Retina (tissue), 1 donor: ENCODE data around the gene IQCC.

Experiments used
- DNase-seq: peaks from one replicate; pipeline ENCODE4 v3.0.0-alpha.2; 2016

The IQCC gene

DNA sequence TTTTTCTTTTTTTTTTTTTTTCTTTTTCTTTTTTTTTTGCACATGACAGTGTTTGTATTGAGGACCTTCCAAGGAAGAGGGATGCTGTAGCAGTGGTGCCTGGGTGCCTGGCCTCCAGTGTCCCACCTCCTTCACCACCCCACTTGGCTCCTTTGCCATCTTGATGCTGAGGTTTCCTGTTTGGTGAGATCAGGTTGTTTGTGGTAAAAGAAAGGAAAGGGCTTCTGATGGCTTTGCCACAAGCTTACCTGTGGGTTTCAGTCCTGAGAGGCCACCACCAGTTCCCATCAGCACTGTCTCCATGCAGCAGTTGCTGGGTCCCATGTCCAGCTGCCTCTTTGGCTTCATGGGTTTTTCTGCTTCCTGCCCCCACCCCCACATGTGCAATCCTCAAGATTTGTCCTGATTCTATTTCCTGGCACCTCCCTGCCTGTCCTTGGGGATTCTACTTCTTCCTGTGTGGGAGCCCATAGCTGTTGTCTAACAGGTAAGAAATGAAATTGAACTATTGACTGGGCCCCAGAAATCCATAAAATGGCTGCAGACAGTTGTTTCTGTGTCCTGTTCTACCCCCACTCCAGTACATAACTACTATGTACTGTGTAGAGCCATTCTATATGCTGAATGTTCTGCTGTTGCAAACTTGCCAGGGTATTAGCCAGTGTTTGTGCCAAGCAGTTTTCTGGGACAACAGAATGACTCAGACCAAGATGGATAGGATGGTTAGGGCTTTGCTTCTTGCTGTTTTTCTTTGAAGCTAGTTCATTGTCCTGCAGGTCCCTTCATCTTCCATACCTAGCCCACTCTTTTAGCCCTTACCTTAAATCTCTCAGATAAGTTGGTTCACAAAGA is 9.3 kb upstream of the IQCC start:
- no peak for DNase-seq

DNA sequence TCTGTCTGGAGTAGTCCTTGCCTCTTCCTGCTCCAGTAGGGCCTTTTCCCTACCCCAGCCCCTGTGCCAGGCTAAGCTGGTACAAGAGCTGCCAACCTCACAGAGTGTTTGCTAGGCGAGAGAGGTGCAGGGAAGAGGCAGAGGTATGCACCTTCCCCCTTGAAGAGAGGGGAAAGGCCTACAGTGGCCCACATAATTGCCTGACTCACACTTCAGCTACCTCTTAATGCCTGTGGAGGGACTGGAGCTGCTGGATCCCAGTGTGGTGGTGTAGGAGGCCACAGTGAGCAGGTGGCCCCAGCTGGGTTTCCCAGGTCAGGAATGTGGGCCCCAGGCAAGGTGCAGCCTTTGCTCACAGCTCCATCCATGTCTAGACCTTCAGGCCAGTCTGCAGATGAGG is 8.4 kb upstream of the IQCC start:
- DNase-seq, result no peak

DNA sequence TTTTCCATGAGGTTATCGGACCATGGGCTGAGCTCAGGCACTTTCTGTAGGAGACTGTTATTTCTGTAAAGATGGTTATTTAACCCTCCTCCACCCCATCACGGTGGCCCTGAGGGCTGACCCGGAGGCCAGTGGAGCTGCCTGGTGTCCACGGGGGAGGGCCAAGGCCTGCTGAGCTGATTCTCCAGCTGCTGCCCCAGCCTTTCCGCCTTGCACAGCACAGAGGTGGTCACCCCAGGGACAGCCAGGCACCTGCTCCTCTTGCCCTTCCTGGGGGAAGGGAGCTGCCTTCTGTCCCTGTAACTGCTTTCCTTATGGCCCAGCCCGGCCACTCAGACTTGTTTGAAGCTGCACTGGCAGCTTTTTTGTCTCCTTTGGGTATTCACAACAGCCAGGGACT is 7.6 kb upstream of the IQCC start:
- DNase-seq, result peak; percentile 47

DNA sequence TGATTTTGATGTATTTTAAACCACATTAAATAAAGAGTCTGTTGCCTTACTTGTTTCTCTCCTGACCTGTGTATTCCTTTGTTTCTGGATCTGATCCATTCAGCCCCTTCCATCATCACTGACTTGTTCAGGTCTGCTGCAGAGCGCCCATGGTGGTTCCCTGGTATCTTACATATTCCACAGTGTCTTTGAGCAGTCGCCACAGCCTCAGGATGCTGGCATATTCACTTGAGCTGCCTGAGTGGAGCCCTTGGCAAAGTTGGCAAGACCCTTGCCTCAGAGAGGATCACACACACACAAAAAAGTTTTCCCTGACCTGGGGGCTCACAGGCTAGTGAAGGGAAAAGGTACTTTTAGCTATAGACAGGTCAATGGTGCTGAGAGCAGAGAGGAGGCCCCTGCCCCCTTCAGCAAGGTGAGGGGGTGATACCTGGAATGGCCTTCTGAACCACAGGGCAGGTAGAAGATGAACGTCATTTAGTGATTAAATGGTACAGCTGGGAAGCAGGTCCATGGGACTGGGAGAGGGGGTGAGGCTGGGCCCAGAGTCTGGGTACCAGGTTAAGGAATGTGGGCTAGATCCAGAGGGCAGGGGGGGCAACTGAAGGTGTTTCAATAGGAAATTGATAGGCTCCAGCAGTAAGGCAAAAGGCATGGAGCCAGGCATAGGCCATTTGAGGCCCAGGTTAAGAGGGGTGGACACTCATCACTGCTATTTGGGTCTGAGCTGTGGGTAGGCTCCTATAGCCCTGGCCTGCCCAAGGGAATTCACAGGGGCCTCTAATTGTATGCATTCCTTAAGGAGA is 7.0 kb upstream of the IQCC start:
- DNase-seq, result peak; percentile 21

DNA sequence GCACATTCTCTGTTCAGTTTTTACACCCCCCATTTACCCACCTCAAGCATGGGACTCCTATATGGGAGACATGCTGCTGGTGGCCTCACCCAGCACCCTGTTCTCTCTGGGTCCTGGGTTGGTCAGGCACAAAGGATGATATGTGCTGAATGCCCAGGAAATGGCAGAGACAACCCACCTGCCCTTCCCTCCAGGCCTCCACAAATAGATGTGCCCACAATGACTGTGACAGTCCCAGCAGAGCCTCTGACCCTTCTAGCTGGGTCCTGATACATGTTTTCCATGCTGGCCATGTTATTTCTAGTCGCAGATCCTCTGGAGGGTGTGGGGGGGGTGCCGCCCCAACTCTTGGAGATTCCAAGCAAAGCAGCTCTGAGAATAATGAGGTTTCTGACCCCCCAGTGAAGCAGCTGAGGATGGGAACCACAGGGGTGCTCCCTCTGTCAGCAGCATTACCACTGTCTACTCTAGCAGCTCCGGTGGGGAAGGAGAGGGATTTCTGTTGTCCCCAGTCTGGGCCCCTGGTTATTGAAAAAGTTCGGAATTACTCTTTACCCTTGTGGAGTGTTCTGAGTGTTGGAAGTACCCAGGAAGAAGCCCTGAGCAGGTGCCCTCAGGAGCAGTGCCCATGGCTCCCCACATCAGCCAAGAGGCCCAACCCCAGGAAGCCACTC is 6.3 kb upstream of the IQCC start:
- DNase-seq, result peak; percentile 21

DNA sequence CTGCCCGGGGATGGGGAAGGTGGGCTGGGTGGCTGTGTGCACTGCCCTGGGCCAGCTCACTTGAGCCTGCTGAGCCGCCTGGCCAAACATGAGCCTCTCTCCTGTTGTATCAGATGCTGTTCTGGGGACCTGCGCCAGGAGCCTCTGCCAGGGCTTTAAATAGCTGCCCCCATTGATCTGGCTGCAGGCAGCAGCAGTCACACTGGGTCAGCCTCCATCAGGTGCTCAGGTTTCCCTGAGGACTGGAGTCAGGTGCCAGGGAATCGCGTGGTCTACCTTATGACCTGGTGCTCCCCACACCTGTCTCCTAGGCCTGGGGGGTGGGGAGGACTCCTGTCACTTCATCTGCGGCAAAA is 5.8 kb upstream of the IQCC start:
- peak; percentile 45 for DNase-seq

DNA sequence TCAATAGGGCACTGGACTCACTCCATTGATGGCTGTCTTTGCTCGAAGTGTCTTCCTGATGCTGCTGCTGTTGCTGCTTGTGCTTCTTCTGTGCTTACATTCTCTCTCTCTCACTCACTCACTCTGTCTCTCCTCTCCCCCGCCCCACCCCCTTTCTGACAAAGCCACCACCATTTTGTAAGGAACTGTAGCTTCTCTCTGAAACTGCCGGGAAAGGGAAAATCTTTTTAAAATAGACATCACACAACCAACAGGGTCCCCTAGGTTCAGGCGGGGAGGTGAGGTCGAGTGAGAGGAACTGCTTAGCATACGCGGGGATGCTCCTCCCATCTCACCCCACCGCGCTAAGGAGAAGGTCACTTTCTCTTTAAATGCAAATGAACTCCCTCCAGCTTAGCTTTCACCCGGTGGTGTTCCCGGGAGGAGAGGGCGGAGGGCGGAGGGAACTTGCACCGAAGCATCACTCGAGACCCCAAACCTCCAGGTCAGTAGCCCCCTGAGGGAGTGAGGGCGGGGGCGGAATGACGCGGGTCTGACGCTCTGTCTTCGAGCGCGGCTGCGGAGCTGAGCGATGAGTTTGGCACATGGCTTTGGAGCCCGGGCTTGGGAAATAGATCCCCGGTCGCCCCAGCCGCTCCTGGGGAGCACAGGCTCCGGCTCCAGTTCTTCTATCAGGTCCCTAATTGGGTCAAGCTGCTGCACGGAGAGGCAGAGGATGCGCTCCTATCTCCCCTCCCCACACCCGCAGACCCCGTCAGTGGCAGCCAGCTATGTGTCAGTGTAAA is 5.1 kb upstream of the IQCC start, which contains the start of gene CCDC28B:
Gene CCDC28B (plus strand): TSS at position 370 of the 785 bp plus-strand sequence. CDS start 1,341 bp downstream, outside the sequence.
- DNase-seq, result peak; percentile 95

DNA sequence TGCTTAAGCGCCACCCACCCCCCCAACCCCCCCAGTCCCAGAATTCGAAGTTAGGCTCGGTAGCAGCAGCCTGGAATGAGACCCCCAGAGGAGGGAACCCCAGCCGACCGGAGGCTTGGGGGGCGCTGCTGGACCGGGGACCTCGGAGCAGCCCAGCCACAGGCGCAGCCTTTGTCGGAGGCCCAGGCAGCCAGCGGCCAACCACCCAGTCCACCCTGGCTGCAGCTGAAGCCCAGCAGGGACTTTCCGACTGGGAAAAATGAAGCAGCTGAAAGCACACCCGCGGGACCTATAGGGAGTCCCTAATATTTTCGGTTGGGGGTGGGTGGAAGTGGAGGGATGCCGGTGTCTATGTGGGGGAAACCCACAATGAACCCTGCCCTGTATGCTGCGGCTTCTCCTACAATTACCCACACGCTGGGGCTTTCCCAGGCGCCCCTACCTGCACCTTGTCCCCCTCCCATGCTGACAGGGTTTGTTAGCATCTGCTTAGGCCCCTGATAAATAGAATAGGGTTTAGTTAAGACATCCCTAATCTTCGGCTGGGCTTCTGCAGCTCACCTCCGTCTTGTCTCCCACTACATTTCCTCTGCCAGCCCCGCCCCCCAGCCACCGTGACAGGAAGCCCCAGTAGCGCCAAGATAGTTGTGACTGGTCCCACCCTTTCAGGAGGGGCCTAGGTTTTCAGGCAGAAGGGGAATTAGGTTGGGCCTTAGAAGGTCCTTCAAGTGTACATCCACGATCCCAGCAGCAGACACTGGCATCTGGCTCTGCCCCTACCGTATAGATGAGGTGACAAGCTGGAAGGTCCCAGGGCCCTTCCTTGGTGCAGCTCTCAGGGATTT is 4.2 kb upstream of the IQCC start:
- no peak for DNase-seq

DNA sequence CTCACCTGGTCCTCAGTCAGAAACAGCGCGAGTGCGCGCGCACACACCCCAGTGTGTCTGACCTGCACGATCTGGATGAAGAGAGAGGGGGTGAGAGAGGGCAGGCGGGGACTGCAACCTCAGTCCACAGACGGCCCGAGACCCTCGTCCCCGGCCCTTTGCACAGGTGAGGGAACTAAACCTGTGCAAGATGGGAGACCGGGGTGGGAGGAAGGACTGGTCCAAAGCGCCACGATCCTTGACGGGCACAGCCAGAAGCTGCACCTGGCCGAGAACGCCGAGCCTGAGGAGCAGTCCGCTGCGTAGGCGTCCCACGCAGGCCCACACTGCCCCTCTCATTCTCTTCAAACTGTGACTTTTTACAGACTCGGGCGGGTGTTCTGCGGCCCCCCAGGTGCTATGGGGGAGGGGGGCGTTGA is 519 bp upstream of the IQCC start:
- DNase-seq, result no peak

DNA sequence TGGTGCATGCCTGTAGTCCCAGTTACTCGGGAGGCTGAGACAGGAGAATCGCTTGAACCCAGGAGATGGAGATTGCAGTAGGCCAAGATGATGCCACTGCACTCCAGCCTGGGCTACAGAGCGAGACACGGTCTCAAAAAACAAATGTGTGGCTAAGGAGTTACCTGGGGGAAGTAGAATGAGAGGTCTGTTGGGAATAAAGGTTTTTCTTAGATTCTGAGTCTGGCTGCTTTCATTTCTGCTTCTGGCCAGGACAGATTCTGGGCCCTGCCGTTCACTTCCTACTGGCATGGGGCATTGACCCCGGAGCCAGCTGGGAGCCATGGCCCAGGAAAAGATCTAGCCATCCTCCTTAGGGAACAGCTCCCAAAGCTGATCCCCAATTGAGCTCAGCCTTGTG is 3.0 kb downstream of the IQCC start:
- no peak for DNase-seq

DNA sequence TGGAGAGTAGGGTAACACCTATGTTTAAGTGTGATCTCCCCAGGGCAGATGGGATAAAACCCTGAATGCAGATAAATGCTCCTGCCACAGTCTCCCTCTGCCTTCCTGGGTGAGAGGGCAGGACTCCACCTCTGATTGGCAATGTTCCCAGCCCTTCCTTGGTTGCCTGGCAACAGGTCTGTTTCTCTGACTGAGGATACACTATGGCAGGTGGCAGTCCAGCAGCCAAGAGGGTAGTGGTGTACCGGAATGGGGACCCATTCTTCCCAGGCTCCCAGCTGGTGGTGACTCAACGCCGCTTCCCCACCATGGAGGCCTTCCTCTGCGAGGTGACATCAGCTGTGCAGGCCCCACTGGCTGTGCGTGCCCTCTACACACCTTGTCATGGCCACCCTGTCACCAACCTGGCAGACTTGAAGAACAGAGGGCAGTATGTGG is 3.4 kb downstream of the IQCC start, which contains the start of gene DCDC2B:
Gene DCDC2B (plus strand): TSS at position 199 of the 438 bp plus-strand sequence. CDS start 5 bp downstream, at position 204.
- DNase-seq, result no peak

DNA sequence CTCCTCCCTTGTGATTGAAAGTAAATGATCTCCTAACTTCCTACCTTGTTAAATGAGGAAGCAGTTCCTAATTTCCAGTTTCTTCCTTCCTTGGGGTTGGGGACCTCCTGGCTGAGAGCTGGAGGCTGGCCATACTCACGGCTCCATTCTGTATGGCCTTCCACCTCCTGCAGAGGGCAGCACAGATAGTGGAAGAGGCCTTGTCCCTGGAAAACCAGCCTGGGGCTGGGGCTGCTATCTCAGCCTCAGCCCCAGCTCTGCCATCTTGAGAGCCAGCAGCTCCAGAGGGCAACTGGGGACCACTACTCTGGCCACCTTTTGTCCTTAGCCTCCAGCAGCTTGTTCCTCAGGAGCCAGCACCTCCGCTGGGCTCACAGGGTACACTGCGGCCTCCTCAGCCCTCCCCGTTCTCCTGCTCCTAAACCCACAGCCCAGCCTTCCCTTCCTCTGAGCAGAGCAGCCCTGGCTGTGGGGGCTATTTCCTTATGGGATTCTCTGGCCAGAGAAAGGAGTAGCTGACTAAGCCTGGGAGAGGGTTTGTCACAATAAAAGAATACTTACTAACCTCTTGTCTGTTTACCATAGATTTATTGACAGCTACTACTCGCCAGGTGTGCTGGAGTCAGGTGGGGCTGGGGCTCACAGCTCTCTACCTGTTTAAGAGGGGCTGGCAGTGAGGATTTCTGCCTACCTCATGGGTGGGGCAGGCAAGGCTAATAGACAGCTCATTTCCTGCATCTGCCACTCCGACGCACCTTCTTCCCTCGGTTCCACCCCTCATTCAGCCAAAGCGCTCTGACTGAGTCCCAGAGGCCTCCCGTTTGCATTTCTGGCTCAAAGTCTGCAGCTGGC is 10.4 kb downstream of the IQCC start:
- peak; percentile 69 for DNase-seq

DNA sequence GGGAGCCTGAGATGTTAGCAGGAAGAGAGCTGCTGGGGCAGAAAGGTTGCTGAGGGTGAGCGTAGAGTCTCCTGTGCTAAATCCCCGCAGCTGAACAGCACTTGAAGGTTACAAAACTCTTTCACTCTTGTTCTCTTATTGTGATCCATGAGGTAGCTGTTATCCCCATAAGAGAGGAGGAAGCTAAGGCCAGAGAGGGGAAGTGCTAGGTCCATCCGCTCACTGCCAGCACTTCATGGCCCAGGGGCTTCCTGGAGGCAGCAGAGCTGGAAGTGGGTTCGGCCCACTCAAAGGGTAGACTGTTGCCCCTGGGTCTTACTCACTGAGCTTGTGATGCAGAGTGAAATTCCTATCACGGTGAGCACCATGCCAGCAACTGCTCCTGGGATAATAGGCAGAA is 11.1 kb downstream of the IQCC start:
- no peak for DNase-seq

DNA sequence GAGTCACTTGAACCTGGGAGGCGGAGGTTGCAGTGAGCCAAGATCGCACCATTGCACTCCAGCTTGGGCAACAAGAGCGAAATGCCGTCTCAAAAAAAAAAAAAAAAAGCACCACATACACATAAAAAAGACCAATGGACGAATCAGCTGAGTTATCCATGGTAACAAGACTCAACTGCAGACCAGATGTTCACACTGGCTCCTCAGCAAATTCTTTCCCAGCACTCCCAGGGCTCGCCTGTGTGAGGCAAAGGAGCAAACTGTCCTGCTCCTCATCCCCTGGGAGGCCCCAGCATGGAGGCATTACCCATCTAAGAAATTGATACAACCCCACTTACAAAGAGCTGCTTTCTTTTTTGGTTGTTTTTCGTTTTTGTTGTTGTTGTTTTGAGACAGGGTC is 13.6 kb downstream of the IQCC start:
- no peak for DNase-seq

DNA sequence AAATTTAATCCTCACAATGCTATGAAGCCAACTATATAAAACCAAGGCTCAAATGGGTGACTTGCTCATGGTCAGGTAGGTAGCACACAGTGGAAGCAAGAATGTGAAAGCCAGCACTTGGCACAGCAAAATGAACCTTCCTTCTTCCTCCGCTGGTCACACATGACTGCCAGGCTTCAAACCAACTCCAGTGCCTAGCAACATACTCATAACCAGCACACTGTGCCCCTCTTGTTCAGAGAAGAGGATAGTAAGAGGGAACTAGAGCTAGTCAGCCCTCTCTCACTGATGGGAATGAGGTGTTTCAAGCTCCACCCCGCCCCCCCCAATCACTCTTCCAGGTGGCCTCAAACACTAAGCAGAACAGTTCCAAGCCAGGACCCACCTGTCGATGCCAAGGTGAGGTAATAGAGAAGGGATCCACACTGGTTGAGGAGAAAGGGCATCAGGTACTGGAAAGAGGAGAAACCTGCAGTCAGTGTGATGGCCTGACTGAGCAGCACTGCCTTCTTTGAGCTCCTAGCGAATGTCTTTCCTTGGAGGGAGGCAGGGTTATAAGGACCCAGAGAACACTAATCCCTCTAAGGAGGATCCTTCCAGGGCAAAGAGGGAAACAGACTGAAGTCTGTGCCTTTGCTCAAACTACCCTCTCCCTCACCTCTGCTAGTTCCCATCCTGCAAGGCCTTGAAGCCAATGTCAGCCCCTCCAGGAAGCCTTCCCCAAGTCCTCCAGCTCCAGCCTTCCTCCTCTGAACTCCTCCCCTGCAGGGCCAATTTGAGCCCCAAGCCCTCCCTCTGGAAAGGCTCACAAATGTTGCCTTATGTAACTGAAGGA is 15.5 kb downstream of the IQCC start:
- DNase-seq, result no peak

DNA sequence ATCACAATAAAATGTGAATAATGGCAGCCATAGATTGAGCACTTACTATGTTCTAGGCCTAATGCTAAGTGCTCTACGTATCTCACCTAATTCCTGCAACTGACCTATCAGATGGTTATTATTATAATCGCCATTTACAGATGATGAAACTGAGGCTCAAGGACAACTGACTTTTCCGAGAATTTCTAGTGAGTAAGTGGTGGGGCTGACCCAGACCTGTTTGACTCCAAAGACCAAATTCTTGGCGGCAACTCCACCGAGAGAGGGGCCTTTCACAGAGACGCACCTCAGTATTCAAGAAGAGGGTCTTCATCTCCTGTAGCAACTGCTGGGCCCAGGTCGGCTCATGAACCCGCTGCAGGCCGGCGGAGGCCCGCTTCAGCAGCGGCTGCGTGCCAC is 16.1 kb downstream of the IQCC start:
- DNase-seq, result no peak

DNA sequence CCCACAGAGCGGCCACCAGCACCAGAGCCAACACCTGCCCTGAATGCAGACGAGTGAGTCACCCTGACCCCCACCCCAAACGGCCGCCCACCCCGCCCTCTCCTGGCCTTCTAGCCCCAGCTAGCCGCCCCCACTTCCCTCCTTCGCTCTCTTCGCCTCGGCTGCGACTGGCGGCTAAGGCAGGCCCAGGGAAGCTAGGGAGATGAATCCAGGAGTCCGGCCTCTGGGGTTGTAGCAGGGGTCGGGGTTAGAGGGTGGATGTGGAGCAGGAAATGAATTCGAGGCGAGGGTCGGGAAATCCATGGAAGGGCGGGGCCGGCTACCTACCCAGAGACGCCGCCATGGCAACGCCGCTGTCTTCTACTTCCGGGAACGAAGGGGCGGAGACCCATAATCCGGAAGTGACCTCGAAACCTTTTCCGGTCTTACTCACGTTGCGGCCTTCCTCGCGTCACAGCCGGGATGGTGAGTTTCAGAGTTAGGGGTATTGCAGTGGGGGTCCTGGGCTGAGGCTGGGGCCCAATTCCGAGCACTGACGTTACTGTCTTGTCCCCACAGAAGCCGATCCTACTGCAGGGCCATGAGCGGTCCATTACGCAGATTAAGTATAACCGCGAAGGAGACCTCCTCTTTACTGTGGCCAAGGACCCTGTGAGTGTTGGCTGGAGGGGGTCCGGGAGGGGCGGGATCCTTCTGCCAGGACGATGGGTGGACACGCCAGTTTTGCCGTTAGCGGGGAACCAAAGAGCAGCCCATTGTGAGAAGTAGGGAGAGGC is 16.7 kb downstream of the IQCC start, which contains the start of the genes EIF3I and TMEM234:
Gene EIF3I (plus strand): TSS at position 428 of the 776 bp plus-strand sequence. CDS start 35 bp downstream, at position 463.
Gene TMEM234 (minus strand): TSS at position 374 of the 776 bp plus-strand sequence. CDS start 31 bp downstream, at position 343.
- DNase-seq, result peak; percentile 93

DNA sequence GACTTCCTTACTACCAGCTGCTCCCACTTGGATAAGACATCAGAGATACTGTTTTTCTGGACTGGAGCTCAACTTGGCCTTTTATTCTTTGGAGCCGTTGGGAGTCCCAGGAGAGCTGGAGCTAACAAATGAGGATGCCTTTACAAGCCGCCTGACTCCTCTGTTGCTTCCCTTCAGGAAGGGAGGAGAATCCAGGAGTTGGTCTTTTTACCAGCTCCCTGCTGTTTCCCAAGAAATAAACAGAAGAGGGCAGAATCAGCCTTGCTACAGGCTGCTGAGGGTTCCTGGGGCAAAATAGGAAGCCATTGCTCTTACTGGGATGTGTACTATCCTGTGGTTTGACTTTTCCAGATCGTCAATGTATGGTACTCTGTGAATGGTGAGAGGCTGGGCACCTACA is 18.2 kb downstream of the IQCC start:
- DNase-seq, result no peak
